ENCODE data around the gene CUL7.

DNA sequence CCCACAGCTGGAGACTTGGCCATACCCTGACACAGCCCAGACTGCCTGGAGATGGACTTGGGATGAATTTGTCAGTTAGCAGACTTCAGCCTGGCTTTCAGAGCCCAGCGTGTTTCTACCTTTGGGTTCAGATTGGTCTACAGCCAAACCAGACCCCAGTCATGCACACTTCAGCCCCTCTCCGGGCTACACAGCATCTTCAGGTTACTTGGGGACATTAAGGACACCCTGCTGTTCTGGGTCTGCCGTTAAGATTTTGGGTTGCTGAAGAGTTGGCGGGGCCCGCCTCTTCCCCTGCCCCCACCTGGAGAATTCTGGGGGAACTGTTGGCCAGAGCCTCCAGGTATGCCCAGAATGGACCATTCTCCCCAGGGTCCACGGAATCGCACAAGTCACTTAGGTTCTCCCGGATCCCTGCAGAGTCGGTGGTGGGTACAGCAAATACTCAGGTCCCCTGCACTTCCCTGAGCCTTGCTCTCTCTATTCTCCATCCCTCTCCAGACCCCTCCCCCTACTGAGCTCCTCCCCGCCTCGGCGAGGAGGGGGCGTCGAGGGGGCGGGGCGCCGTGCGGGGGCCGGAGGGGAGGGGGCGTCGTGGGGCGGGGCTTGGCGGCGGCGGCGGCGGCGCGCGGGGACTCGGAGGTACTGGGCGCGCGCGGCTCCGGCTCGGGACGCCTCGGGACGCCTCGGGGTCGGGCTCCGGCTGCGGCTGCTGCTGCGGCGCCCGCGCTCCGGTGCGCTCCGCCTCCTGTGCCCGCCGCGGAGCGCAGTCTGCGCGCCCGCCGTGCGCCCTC is 22.2 kb upstream of the CUL7 start, which contains the start of gene PTK7:
- TF ChIP-seq, protein P1, sequence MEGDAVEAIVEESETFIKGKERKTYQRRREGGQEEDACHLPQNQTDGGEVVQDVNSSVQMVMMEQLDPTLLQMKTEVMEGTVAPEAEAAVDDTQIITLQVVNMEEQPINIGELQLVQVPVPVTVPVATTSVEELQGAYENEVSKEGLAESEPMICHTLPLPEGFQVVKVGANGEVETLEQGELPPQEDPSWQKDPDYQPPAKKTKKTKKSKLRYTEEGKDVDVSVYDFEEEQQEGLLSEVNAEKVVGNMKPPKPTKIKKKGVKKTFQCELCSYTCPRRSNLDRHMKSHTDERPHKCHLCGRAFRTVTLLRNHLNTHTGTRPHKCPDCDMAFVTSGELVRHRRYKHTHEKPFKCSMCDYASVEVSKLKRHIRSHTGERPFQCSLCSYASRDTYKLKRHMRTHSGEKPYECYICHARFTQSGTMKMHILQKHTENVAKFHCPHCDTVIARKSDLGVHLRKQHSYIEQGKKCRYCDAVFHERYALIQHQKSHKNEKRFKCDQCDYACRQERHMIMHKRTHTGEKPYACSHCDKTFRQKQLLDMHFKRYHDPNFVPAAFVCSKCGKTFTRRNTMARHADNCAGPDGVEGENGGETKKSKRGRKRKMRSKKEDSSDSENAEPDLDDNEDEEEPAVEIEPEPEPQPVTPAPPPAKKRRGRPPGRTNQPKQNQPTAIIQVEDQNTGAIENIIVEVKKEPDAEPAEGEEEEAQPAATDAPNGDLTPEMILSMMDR (IDR thresholded peaks at IDR 0.05) = no peak
- no peak for TF ChIP-seq EZH2 (IDR thresholded peaks at IDR 0.05; ENCODE audit: borderline replicate concordance, insufficient read depth, low read depth, low read length, poor library complexity, severe bottlenecking)

Data from B cell (primary cell).